Neural progenitor cell (in vitro differentiated cells): ENCODE data around the gene PPTC7.

Experiments used
- CTCF ChIP-seq: fragments of 200-600 bp; sonication (generic); IDR thresholded peaks from 2 replicates; pipeline ENCODE4 v1.5.1; 2017; ENCODE audit warnings: antibody characterized with exemption, mild to moderate bottlenecking
- EZH2phosphoT487 ChIP-seq: fragments of 200-600 bp; sonication (generic); IDR thresholded peaks from 2 replicates; pipeline ENCODE4 v1.6.1; 2017; ENCODE audit warnings: antibody characterized with exemption

GRCh38 chr12:110533607-110534006 lies 49.5 kb downstream of the PPTC7 start:
- TF ChIP-seq CTCF (no peak), EZH2phosphoT487 (no peak)
